Measurements from ENCODE around the gene DNAJB7. TPM values are rescaled to one million over a fixed set of nuclear protein-coding genes. Genes with fewer than 3 reads are reported as not detected.
"Not testable (repeated sequence)": the region's sequence is repeated elsewhere in the genome, so short reads cannot be mapped to it uniquely, and the experiment has no call there.

The DNAJB7 gene
- total and polyA plus RNA-seq, 2 donors (not counting 3 experiments of a cell fraction or from before 2014, with no cell fraction given): not detected

- no peak overlapping the region for H3K27ac ChIP-seq (ENCODE audit: insufficient read depth, low read depth, low read length)
- H3K9me1 ChIP-seq (replicated peaks; ENCODE audit: control insufficient read depth, extremely low read depth, insufficient read depth, low read length): no peaks in the 10 kb centered on the region
- no peak overlapping the region for H3K4me3 ChIP-seq (replicated peaks in 1 of 3; ENCODE audit: insufficient read depth in 1 of 3, low read depth in 1 of 3, low read length in 3 of 3)
- H3K36me3 ChIP-seq (ENCODE audit: control insufficient read depth in 2 of 2, extremely low read depth in 1 of 2, insufficient read depth in 2 of 2, low read length in 2 of 2): peaks cover 5 to 14% of the 10 kb centered on the region in 2 experiments
- DNase-seq (ENCODE audit: low read depth, low spot score) (no peak), FAIRE-seq (no peak)
- H3K79me2 ChIP-seq (ENCODE audit: control insufficient read depth, insufficient read depth, low read length): no peaks in the 10 kb centered on the region
- H4K20me1 ChIP-seq (replicated peaks; ENCODE audit: control insufficient read depth, extremely low read depth, insufficient read depth, low read length): no peaks in the 10 kb centered on the region
- no peak overlapping the region for H3K9ac ChIP-seq (replicated peaks; ENCODE audit: extremely low read depth, insufficient read depth, low read length)
- TF ChIP-seq EZH2 (IDR thresholded peaks at IDR 0.05; ENCODE audit: borderline replicate concordance, low read depth, low read length, severe bottlenecking) (no peak), MAX (IDR thresholded peaks at IDR 0.05; ENCODE audit: insufficient read depth, insufficient read length) (no peak)
- H3K4me2 ChIP-seq (ENCODE audit: insufficient read depth, low read length): no peak overlapping the region
- no peaks in the 10 kb centered on the region for H3K27me3 ChIP-seq (ENCODE audit: control insufficient read depth in 2 of 2, insufficient read depth in 2 of 2, low read length in 2 of 2)
- intact Hi-C loops (cut with micrococcal nuclease) (no loop called here), dilution Hi-C loops (cut with MboI; ENCODE audit: extremely low pct_ligation_motif_present, low sequenced_read_pairs) (no loop called here)
- no peaks in the 10 kb centered on the region for H3K4me1 ChIP-seq (ENCODE audit: control insufficient read depth, extremely low read depth, insufficient read depth, low read length)
- H2AFZ ChIP-seq (ENCODE audit: low read depth, low read length): no peak overlapping the region
- ChIA-PET CTCF (interaction anchor here (2.8 kb wide), 1 partner anchor 144 kb away, joined by 8 read pairs; no protein-coding TSS in a partner anchor), POLR2A (interaction anchor here (0.6 kb wide), 1 partner anchor 385 kb away, joined by 5 read pairs; no protein-coding TSS in a partner anchor)
- BruUV-seq (replicated peaks): no TSS peak
- no peaks in the 10 kb centered on the region for H3K9me3 ChIP-seq (replicated peaks; ENCODE audit: control insufficient read depth, insufficient read depth, low read length)
Measured at GRCh38 chr22:40826984-40827741, 34.8 kb downstream of the DNAJB7 start.

- TSS peak; percentile 76 for BruUV-seq (replicated peaks)
- H3K79me2 ChIP-seq (ENCODE audit: control insufficient read depth, insufficient read depth, low read length); H3K27me3 ChIP-seq (ENCODE audit: control insufficient read depth in 2 of 2, insufficient read depth in 2 of 2, low read length in 2 of 2); H4K20me1 ChIP-seq (replicated peaks; ENCODE audit: control insufficient read depth, extremely low read depth, insufficient read depth, low read length); DNase-seq (ENCODE audit: low read depth, low spot score); intact Hi-C loops (cut with micrococcal nuclease); FAIRE-seq; dilution Hi-C loops (cut with MboI; ENCODE audit: extremely low pct_ligation_motif_present, low sequenced_read_pairs); H3K9me1 ChIP-seq (replicated peaks; ENCODE audit: control insufficient read depth, extremely low read depth, insufficient read depth, low read length); H3K4me1 ChIP-seq (ENCODE audit: control insufficient read depth, extremely low read depth, insufficient read depth, low read length); H3K4me2 ChIP-seq (ENCODE audit: insufficient read depth, low read length); CTCF ChIA-PET; H3K27ac ChIP-seq (ENCODE audit: insufficient read depth, low read depth, low read length); H3K4me3 ChIP-seq (replicated peaks in 1 of 3; ENCODE audit: insufficient read depth in 1 of 3, low read depth in 1 of 3, low read length in 3 of 3); H2AFZ ChIP-seq (ENCODE audit: low read depth, low read length); H3K9ac ChIP-seq (replicated peaks; ENCODE audit: extremely low read depth, insufficient read depth, low read length); H3K9me3 ChIP-seq (replicated peaks; ENCODE audit: control insufficient read depth, insufficient read depth, low read length): not testable (repeated sequence)
- H3K36me3 ChIP-seq (ENCODE audit: control insufficient read depth in 2 of 2, extremely low read depth in 1 of 2, insufficient read depth in 2 of 2, low read length in 2 of 2): peaks cover 5 to 11% of the 10 kb centered on the region in 2 experiments
- POLR2A ChIA-PET: interaction anchor here (0.6 kb wide), 1 partner anchor 386 kb away, joined by 5 read pairs; no protein-coding TSS in a partner anchor
Measured at GRCh38 chr22:40826292-40826691, 35.6 kb downstream of the DNAJB7 start.
